NCI-H2081 treated with DMSO at 0.1 percent for 48 hours (cell line): ENCODE data around the gene ATP9B.
A peak's percentile ranks its signal among the peaks of the same experiment; 100 is the strongest.

ENCODE experiments used
- DNase-seq: peaks from one replicate; lab custom pipeline; 2025; lab: John Stamatoyannopoulos, UW

ATP9B gene

GRCh38 chr18:79380816-79381806, 311.9 kb downstream of the ATP9B start:
- DNase-seq, result no peak

- no peak for DNase-seq
Measured at GRCh38 chr18:79381811-79382311, 312.7 kb downstream of the ATP9B start.

GRCh38 chr18:79382681-79383387, 313.6 kb downstream of the ATP9B start:
- no peak for DNase-seq

- no peak for DNase-seq
Measured at GRCh38 chr18:79383388-79384056, 314.3 kb downstream of the ATP9B start.

GRCh38 chr18:79384151-79384807, 315.1 kb downstream of the ATP9B start:
- no peak for DNase-seq

GRCh38 chr18:79384834-79385233, 315.6 kb downstream of the ATP9B start:
- DNase-seq, result no peak

- DNase-seq, result no peak
Measured at GRCh38 chr18:79385326-79385707, 316.1 kb downstream of the ATP9B start.

GRCh38 chr18:79385708-79386341, 316.6 kb downstream of the ATP9B start:
- DNase-seq, result no peak

GRCh38 chr18:79386547-79386946, 317.4 kb downstream of the ATP9B start:
- DNase-seq, result no peak

GRCh38 chr18:79387214-79387613, 318.0 kb downstream of the ATP9B start:
- no peak for DNase-seq

GRCh38 chr18:79387615-79388014, 318.4 kb downstream of the ATP9B start:
- DNase-seq, result no peak

GRCh38 chr18:79388043-79388442, 318.8 kb downstream of the ATP9B start:
- DNase-seq, result no peak

GRCh38 chr18:79389689-79390088, 320.5 kb downstream of the ATP9B start:
- DNase-seq, result no peak

GRCh38 chr18:79392226-79392625, 323.0 kb downstream of the ATP9B start:
- no peak for DNase-seq

- DNase-seq, result no peak
Measured at GRCh38 chr18:79393181-79393634, 324.0 kb downstream of the ATP9B start.

GRCh38 chr18:79393635-79394533, 324.7 kb downstream of the ATP9B start:
- peak; percentile 19 for DNase-seq

GRCh38 chr18:79394534-79395307, 325.5 kb downstream of the ATP9B start:
- DNase-seq, result no peak

GRCh38 chr18:79395308-79395640, 326.1 kb downstream of the ATP9B start:
- DNase-seq, result no peak

- DNase-seq, result no peak
Measured at GRCh38 chr18:79395761-79396404, 326.7 kb downstream of the ATP9B start, which contains the start of gene NFATC1. TSS of gene NFATC1 (plus strand) at chr18:79395930. CDS start at chr18:79396225, 295 bp downstream.
